ENCODE measurements around the gene ZNF428. TPM values are rescaled to one million over a fixed set of nuclear protein-coding genes. Genes with fewer than 3 reads are reported as not detected.

The ZNF428 gene
- polyA plus RNA-seq, 3 donors, result 3.8 to 5.6 (median 3.9) TPM

GRCh38 chr19:43644181-43644580 is 24.8 kb upstream of the ZNF428 start:
- intact Hi-C loops (cut with micrococcal nuclease), result no loop called here

GRCh38 chr19:43643326-43643725 is 23.9 kb upstream of the ZNF428 start:
- peaks cover 6 to 7% of the 10 kb centered on the region in 2 donors for H3K4me1 ChIP-seq (ENCODE audit: control insufficient read depth in 1 of 2, insufficient read depth in 2 of 2, low read length in 2 of 2)
- no peak for DNase-seq
- Mint-ChIP-seq H3K4me3 (peak overlapping the region in 1 of 2 donors; percentile 12), H3K36me3 (peaks cover 42 to 45% of the 10 kb centered on the region in 2 donors), H3K4me1 (peaks cover 16% of the 10 kb centered on the region), H3K9me3 (peaks cover 0 to 22% (median 14%) of the 10 kb centered on the region in 7 donors), H3K27ac (no peak overlapping the region), H3K27me3 (ENCODE audit: low read depth in 3 of 3) (peaks cover 31 to 33% (median 32%) of the 10 kb centered on the region in 3 donors)
- H3K27me3 ChIP-seq (ENCODE audit: control insufficient read depth in 2 of 2, insufficient read depth in 2 of 2, low read length in 2 of 2), result peaks cover 23 to 30% of the 10 kb centered on the region in 2 donors
- 100% methylated on average over 1 of the region's 3 CpGs for WGBS (ENCODE audit: insufficient coverage)
- no peak overlapping the region for H3K27ac ChIP-seq (ENCODE audit: low read depth in 1 of 2, low read length in 2 of 2)
- H3K4me3 ChIP-seq (replicated peaks in 1 of 3; ENCODE audit: low read depth in 2 of 3, low read length in 3 of 3), result no peak overlapping the region
- H3K9ac ChIP-seq (ENCODE audit: insufficient read depth, low read length, poor library complexity, severe bottlenecking), result no peak overlapping the region
- H3K79me2 ChIP-seq (ENCODE audit: insufficient read depth, low read length), result no peaks in the 10 kb centered on the region
- peaks cover 0 to 13% of the 10 kb centered on the region in 2 donors for H3K9me3 ChIP-seq (replicated peaks in 1 of 2; ENCODE audit: control insufficient read depth in 1 of 2, insufficient read depth in 1 of 2, low read length in 2 of 2)
- H4K20me1 ChIP-seq (ENCODE audit: insufficient read depth, low read length), result peaks cover 29% of the 10 kb centered on the region
- no peak overlapping the region for H3K4me2 ChIP-seq (replicated peaks; ENCODE audit: extremely low read depth, low read length, poor library complexity, severe bottlenecking)
- H2AFZ ChIP-seq (ENCODE audit: insufficient read depth, low read depth, low read length, poor library complexity, severe bottlenecking), result no peak overlapping the region
- TF ChIP-seq CTCF (IDR thresholded peaks at IDR 0.05), result no peak
- peaks cover 22 to 26% of the 10 kb centered on the region in 2 donors for H3K36me3 ChIP-seq (replicated peaks in 1 of 2; ENCODE audit: control insufficient read depth in 1 of 2, insufficient read depth in 2 of 2, low read length in 2 of 2)
- intact Hi-C loops (cut with micrococcal nuclease), result no loop called here

More at GRCh38 chr19:43644181-43644580, 24.8 kb upstream of the ZNF428 start:
- DNase-seq, result no peak
- Histone ChIP-seq H4K20me1 (ENCODE audit: insufficient read depth, low read length) (peaks cover 38% of the 10 kb centered on the region), H2AFZ (ENCODE audit: insufficient read depth, low read depth, low read length, poor library complexity, severe bottlenecking) (no peak overlapping the region), H3K9ac (ENCODE audit: insufficient read depth, low read length, poor library complexity, severe bottlenecking) (no peak overlapping the region), H3K27me3 (ENCODE audit: control insufficient read depth in 2 of 2, insufficient read depth in 2 of 2, low read length in 2 of 2) (peaks cover 15 to 22% of the 10 kb centered on the region in 2 donors), H3K4me1 (ENCODE audit: control insufficient read depth in 1 of 2, insufficient read depth in 2 of 2, low read length in 2 of 2) (peaks cover 6 to 7% of the 10 kb centered on the region in 2 donors), H3K27ac (ENCODE audit: low read depth in 1 of 2, low read length in 2 of 2) (no peak overlapping the region), H3K36me3 (replicated peaks in 1 of 2; ENCODE audit: control insufficient read depth in 1 of 2, insufficient read depth in 2 of 2, low read length in 2 of 2) (peaks cover 31 to 35% of the 10 kb centered on the region in 2 donors), H3K79me2 (ENCODE audit: insufficient read depth, low read length) (no peaks in the 10 kb centered on the region), H3K9me3 (replicated peaks in 1 of 2; ENCODE audit: control insufficient read depth in 1 of 2, insufficient read depth in 1 of 2, low read length in 2 of 2) (peaks cover 0 to 6% of the 10 kb centered on the region in 2 donors), H3K4me2 (replicated peaks; ENCODE audit: extremely low read depth, low read length, poor library complexity, severe bottlenecking) (no peak overlapping the region), H3K4me3 (replicated peaks in 1 of 3; ENCODE audit: low read depth in 2 of 3, low read length in 3 of 3) (no peak overlapping the region)
- no peak for TF ChIP-seq CTCF (IDR thresholded peaks at IDR 0.05)
- 72% methylated on average over 5 of the region's 13 CpGs for WGBS (ENCODE audit: insufficient coverage)
- peaks cover 11% of the 10 kb centered on the region for H3K4me1 Mint-ChIP-seq
- peaks cover 23 to 27% (median 24%) of the 10 kb centered on the region in 3 donors for H3K27me3 Mint-ChIP-seq (ENCODE audit: low read depth in 3 of 3)
- H3K9me3 Mint-ChIP-seq, result peaks cover 0 to 20% (median 12%) of the 10 kb centered on the region in 7 donors
- H3K4me3 Mint-ChIP-seq, result no peak overlapping the region
- H3K27ac Mint-ChIP-seq, result peak overlapping the region in 2 of 7 donors; percentile 37 to 83
- peaks cover 46 to 51% of the 10 kb centered on the region in 2 donors for H3K36me3 Mint-ChIP-seq
